ENCODE results near the gene OR4C11. TPM values are rescaled to one million over a fixed set of nuclear protein-coding genes. Genes with fewer than 3 reads are reported as not detected.

Gene OR4C11
- total and polyA plus RNA-seq, 2 donors (not counting 3 experiments of a cell fraction or from before 2014, with no cell fraction given), result not detected

DNA sequence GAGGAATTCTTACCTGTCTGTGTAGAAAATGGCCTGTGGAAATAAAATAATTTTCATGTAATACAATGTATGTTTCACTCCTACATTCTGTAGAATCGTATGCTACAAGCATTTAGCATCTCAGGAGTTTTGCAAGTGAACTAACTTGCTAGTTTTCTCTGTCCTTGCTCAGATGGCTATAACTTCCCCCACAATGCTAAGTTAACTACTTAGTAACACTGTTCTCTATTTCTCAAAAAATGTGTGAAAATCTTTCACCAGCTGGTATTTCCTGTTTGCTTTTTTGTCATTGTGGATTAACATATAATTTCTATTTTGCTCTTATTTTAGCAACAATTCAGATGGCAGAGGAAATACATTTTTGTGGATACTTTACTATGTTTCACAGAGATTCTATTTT, 45.1 kb upstream of the OR4C11 start:
- DNase-seq (ENCODE audit: low read depth, low spot score) (no peak), FAIRE-seq (no peak)
- TF ChIP-seq EZH2 (IDR thresholded peaks at IDR 0.05; ENCODE audit: borderline replicate concordance, low read depth, low read length, severe bottlenecking), result no peak
- TF ChIP-seq POLR2AphosphoS5 (IDR thresholded peaks at IDR 0.05; ENCODE audit: insufficient read depth, low read depth, low read length), result no peak
- no peak for TF ChIP-seq FOS (IDR thresholded peaks at IDR 0.05; ENCODE audit: borderline replicate concordance, insufficient read depth, low read length)
- no peak for TF ChIP-seq MYC (IDR thresholded peaks at IDR 0.05; ENCODE audit: low read depth, low read length)
- TF ChIP-seq, protein P1, sequence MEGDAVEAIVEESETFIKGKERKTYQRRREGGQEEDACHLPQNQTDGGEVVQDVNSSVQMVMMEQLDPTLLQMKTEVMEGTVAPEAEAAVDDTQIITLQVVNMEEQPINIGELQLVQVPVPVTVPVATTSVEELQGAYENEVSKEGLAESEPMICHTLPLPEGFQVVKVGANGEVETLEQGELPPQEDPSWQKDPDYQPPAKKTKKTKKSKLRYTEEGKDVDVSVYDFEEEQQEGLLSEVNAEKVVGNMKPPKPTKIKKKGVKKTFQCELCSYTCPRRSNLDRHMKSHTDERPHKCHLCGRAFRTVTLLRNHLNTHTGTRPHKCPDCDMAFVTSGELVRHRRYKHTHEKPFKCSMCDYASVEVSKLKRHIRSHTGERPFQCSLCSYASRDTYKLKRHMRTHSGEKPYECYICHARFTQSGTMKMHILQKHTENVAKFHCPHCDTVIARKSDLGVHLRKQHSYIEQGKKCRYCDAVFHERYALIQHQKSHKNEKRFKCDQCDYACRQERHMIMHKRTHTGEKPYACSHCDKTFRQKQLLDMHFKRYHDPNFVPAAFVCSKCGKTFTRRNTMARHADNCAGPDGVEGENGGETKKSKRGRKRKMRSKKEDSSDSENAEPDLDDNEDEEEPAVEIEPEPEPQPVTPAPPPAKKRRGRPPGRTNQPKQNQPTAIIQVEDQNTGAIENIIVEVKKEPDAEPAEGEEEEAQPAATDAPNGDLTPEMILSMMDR (IDR thresholded peaks at IDR 0.05; ENCODE audit: extremely low read depth in 1 of 2, insufficient read depth in 1 of 2, low read depth in 1 of 2, low read length in 2 of 2), result no peak
- Histone ChIP-seq H3K36me3 (ENCODE audit: control insufficient read depth in 2 of 2, extremely low read depth in 1 of 2, insufficient read depth in 2 of 2, low read length in 2 of 2) (no peaks in the 10 kb centered on the region), H3K9me3 (replicated peaks; ENCODE audit: control insufficient read depth, insufficient read depth, low read length) (peaks cover 13% of the 10 kb centered on the region), H3K9me1 (replicated peaks; ENCODE audit: control insufficient read depth, extremely low read depth, insufficient read depth, low read length) (no peaks in the 10 kb centered on the region), H3K27ac (ENCODE audit: insufficient read depth, low read depth, low read length) (no peak overlapping the region), H3K27me3 (ENCODE audit: control insufficient read depth in 2 of 2, insufficient read depth in 2 of 2, low read length in 2 of 2) (no peaks in the 10 kb centered on the region), H3K4me2 (ENCODE audit: insufficient read depth, low read length) (no peak overlapping the region), H3K9ac (replicated peaks; ENCODE audit: extremely low read depth, insufficient read depth, low read length) (no peak overlapping the region), H4K20me1 (replicated peaks; ENCODE audit: control insufficient read depth, extremely low read depth, insufficient read depth, low read length) (no peaks in the 10 kb centered on the region), H3K4me1 (ENCODE audit: control insufficient read depth, extremely low read depth, insufficient read depth, low read length) (no peaks in the 10 kb centered on the region), H2AFZ (ENCODE audit: low read depth, low read length) (no peak overlapping the region), H3K79me2 (ENCODE audit: control insufficient read depth, insufficient read depth, low read length) (no peaks in the 10 kb centered on the region), H3K4me3 (replicated peaks in 1 of 3; ENCODE audit: insufficient read depth in 1 of 3, low read depth in 1 of 3, low read length in 3 of 3) (no peak overlapping the region)
- no TSS peak for BruUV-seq (replicated peaks)
- ChIA-PET CTCF (no interaction called here), POLR2A (no interaction called here)
- dilution Hi-C loops (cut with MboI; ENCODE audit: extremely low pct_ligation_motif_present, low sequenced_read_pairs) (no loop called here), intact Hi-C loops (cut with micrococcal nuclease) (no loop called here)

DNA sequence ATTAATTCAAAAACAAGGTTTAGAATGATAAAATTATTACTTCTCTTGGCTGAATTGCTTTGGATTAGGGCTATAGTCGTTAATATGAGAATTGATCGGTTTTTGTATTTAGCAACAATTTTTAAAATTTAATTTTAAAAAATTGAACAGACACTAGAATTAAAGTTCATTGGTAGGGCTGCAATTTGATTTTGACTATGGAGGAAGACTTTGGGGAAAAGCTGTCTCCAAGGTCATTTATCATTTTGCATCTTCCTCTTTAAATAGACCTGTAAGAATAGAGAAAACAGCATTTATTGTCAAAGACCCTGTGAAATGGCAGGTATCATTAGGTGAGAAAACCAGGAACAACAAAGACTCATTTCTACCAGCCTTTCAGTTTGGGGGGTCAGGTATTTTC, 40.6 kb upstream of the OR4C11 start, which contains the start of gene OR4S2:
OR4S2 (plus strand) TSS at position 301 of the 400 bp plus-strand sequence. CDS start 2,577 bp downstream, outside the sequence.
- POLR2A ChIA-PET, result no interaction called here
- DNase-seq (ENCODE audit: low read depth, low spot score) (no peak), FAIRE-seq (no peak)
- no TSS peak for BruUV-seq (replicated peaks)
- CTCF ChIA-PET, result no interaction called here
- Histone ChIP-seq H3K4me3 (replicated peaks in 1 of 3; ENCODE audit: insufficient read depth in 1 of 3, low read depth in 1 of 3, low read length in 3 of 3) (no peak within 1 kb of the TSS), H3K9me3 (replicated peaks; ENCODE audit: control insufficient read depth, insufficient read depth, low read length) (peaks cover 8% of the 10 kb centered on the region), H3K9me1 (replicated peaks; ENCODE audit: control insufficient read depth, extremely low read depth, insufficient read depth, low read length) (no peaks in the 10 kb centered on the region), H3K36me3 (ENCODE audit: control insufficient read depth in 2 of 2, extremely low read depth in 1 of 2, insufficient read depth in 2 of 2, low read length in 2 of 2) (no peaks in the 10 kb centered on the region), H3K27me3 (ENCODE audit: control insufficient read depth in 2 of 2, insufficient read depth in 2 of 2, low read length in 2 of 2) (no peaks in the 10 kb centered on the region), H3K79me2 (ENCODE audit: control insufficient read depth, insufficient read depth, low read length) (no peaks in the 10 kb centered on the region), H2AFZ (ENCODE audit: low read depth, low read length) (no peak within 1 kb of the TSS), H3K4me2 (ENCODE audit: insufficient read depth, low read length) (no peak within 1 kb of the TSS), H3K27ac (ENCODE audit: insufficient read depth, low read depth, low read length) (no peak within 1 kb of the TSS), H3K9ac (replicated peaks; ENCODE audit: extremely low read depth, insufficient read depth, low read length) (no peak within 1 kb of the TSS), H4K20me1 (replicated peaks; ENCODE audit: control insufficient read depth, extremely low read depth, insufficient read depth, low read length) (no peaks in the 10 kb centered on the region), H3K4me1 (ENCODE audit: control insufficient read depth, extremely low read depth, insufficient read depth, low read length) (no peaks in the 10 kb centered on the region)
- intact Hi-C loops (cut with micrococcal nuclease) (no loop called here), dilution Hi-C loops (cut with MboI; ENCODE audit: extremely low pct_ligation_motif_present, low sequenced_read_pairs) (no loop called here)
- no peak for TF ChIP-seq GATA2 (IDR thresholded peaks at IDR 0.05; ENCODE audit: insufficient read depth, insufficient read length, low read depth, low read length)
- TF ChIP-seq EZH2 (IDR thresholded peaks at IDR 0.05; ENCODE audit: borderline replicate concordance, low read depth, low read length, severe bottlenecking), result no peak
- no peak for TF ChIP-seq JUN (IDR thresholded peaks at IDR 0.05; ENCODE audit: borderline replicate concordance, insufficient read depth, insufficient read length, low read depth)
- TF ChIP-seq MAX (IDR thresholded peaks at IDR 0.05; ENCODE audit: insufficient read depth, insufficient read length), result no peak
- TF ChIP-seq POLR2A (IDR thresholded peaks at IDR 0.05; ENCODE audit: low read depth, low read length), result no peak
- TF ChIP-seq FOS (IDR thresholded peaks at IDR 0.05; ENCODE audit: borderline replicate concordance, insufficient read depth, low read length), result no peak
- no peak for TF ChIP-seq POLR2AphosphoS5 (IDR thresholded peaks at IDR 0.05; ENCODE audit: insufficient read depth, low read depth, low read length)
